NCI-H526 (cell line): ENCODE results near the gene SLCO4A1.

Experiments used
- DNase-seq, 2 experiments: peaks; one replicate each; lab custom pipeline; 2025; lab: John Stamatoyannopoulos, UW

SLCO4A1 gene

DNA sequence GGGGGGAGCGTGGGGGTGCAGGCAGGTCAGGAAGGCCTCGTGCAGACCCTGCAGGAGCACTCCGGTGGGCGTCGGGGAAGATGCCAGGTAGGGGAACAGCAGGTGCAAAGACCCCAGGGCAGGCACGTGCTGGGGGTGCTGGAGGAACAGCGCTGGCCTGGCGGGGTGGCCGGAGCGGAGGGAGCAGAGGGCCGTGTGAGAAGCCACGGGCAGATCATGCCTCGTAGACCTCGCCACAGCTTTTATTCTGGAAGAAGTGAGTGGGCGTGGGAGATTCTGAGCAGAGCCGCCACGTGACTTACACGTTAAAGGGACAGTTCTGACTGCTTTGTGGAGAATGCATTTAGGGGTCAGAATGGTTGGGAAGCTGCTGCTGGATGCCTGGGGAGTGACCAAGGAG, 75.6 kb downstream of the SLCO4A1 start:
- no peak for DNase-seq

DNA sequence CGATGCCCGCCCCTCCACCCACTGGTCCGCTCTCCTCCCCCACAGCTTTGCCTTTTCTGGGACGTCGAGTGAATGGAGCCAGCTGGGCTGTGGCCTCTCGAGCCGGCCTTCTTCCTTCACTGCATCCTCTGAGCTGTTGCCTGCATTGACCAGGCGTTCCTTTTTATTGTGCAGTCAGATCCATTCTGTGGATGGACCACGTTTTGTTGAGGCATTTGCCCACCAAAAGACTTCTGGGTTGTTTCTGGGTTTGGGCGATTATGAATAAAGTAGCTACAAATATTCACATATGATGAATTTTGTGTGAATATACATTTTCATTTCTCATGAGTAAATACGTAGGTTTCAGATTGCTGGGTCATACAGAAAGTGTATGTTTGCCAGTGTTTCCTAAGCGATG, 76.2 kb downstream of the SLCO4A1 start:
- no peak for DNase-seq

DNA sequence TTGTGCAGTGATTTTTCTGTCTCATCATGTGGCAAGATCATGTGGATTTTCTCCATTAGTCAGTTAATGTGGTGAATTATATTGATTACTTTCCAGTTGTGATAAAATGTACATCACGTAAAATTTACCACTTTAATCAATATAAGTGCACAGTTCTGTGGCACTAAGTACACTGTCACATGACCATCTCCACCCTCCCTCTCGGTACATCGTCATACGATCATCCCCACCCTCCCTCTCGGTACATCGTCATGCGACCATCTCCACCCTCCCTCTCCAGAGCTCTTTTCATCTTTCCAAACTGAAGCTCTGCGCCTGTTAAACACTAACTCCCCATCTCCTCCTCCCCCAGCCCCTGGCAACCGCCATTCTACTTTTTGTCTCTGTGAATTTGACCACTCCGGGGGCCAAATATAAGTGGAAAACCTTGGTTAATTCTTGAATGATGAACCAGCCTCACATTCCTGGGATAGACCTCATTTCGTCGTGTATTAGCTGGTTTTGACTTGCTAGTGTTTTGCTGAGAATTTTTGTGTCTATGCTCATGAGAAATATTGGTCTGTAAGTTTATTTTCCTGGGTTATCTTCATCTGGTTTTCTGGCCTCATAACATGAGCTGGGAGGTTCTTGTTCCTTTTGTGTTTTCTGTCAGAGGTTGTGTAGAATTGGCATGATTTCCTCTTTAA, 77.1 kb downstream of the SLCO4A1 start:
- no peak for DNase-seq
